ENCODE measurements around the gene EIF2B2. TPM values are rescaled to one million over a fixed set of nuclear protein-coding genes. Genes with fewer than 3 reads are reported as not detected.

The EIF2B2 gene
- total and polyA plus RNA-seq, 10 of the 15 experiments (the other 5 are each of a cell fraction or from before 2014, with no cell fraction given): 17.4 to 168 (median 65.5) TPM

GRCh38 chr14:75044322-75044721, 41.6 kb downstream of the EIF2B2 start:
- CTCF ChIA-PET: interaction anchor here (1.1 to 1.5 kb wide), 3 partner anchors 10 to 139 kb away, joined by 3 to 4 read pairs (median 3); no protein-coding TSS in a partner anchor
- no peak overlapping the region for H3K4me3 ChIP-seq
- 26% methylated on average over 2 of the region's 2 CpGs for WGBS (ENCODE audit: insufficient coverage, insufficient replicate concordance, low lambda C conversion rate, missing lambda C conversion rate)
- no peak overlapping the region for H2AFZ ChIP-seq (ENCODE audit: control insufficient read depth, low read depth, low read length)
- no peaks in the 10 kb centered on the region for H3K4me1 ChIP-seq (ENCODE audit: control insufficient read depth, insufficient read depth, low read length)
- SMC1A ChIA-PET (ENCODE audit: uncharacterized antibody, unreplicated experiment): interaction anchor here (1.0 to 1.9 kb wide), 3 partner anchors 17 to 109 kb away, joined by 3 to 7 read pairs (median 4); no protein-coding TSS in a partner anchor
- no peak for TF ChIP-seq ZBTB40 (IDR thresholded peaks at IDR 0.05; ENCODE audit: borderline replicate concordance)
- no peak for TF ChIP-seq NFIC (IDR thresholded peaks at IDR 0.05; ENCODE audit: low read depth, low read length)
- no peak for TF ChIP-seq E2F8 (IDR thresholded peaks at IDR 0.05; ENCODE audit: low read depth, partially characterized antibody)
- TF ChIP-seq E2F4 (IDR thresholded peaks at IDR 0.05; ENCODE audit: low read depth, low read length): no peak
- no peak for TF ChIP-seq ATF2 (IDR thresholded peaks at IDR 0.05; ENCODE audit: low read length)
- TF ChIP-seq WRNIP1 (IDR thresholded peaks at IDR 0.05; ENCODE audit: borderline replicate concordance, low read depth, low read length): no peak
- TF ChIP-seq BCLAF1 (IDR thresholded peaks at IDR 0.05): no peak
- TF ChIP-seq PAX5 (IDR thresholded peaks at IDR 0.05; ENCODE audit: borderline replicate concordance, low read depth, low read length): no peak
- no peak for TF ChIP-seq TCF12 (IDR thresholded peaks at IDR 0.05; ENCODE audit: low read depth, low read length)
- H3K9me3 ChIP-seq (replicated peaks; ENCODE audit: control insufficient read depth, insufficient read depth, low read length): no peaks in the 10 kb centered on the region
- no peak overlapping the region for H3K27ac ChIP-seq (ENCODE audit: control insufficient read depth, insufficient read depth)
- in situ Hi-C loops (cut with MboI): no loop called here
- POLR2A ChIA-PET: interaction anchor here (1.7 kb wide), 1 partner anchor 18 kb away, joined by 11 read pairs; no protein-coding TSS in a partner anchor
- no peaks in the 10 kb centered on the region for H4K20me1 ChIP-seq (ENCODE audit: control insufficient read depth, insufficient read depth)
- BruUV-seq (replicated peaks): no TSS peak
- no peak for FAIRE-seq
- H3K36me3 ChIP-seq (ENCODE audit: control insufficient read depth in 2 of 2, insufficient read depth in 2 of 2, low read length in 1 of 2): peaks cover 0 to under 1% of the 10 kb centered on the region in 2 experiments; a peak in 1 of 4 replicates
- H3K9ac ChIP-seq (ENCODE audit: control insufficient read depth, insufficient read depth, low read length): no peak overlapping the region
- DNase-seq (ENCODE audit: low read depth, low spot score): no peak
- H3K79me2 ChIP-seq (ENCODE audit: control insufficient read depth, insufficient read depth, low read length): peaks cover 5% of the 10 kb centered on the region
- H3K4me2 ChIP-seq (ENCODE audit: control insufficient read depth, insufficient read depth): no peak overlapping the region
- no peaks in the 10 kb centered on the region for H3K27me3 ChIP-seq (replicated peaks in 1 of 2; ENCODE audit: control insufficient read depth in 2 of 2, insufficient read depth in 2 of 2, low read length in 1 of 2)
- RAD21 ChIA-PET (ENCODE audit: unreplicated experiment): interaction anchor here (0.9 to 1.7 kb wide), 3 partner anchors 44 to 82 kb away, joined by 3 read pairs; no protein-coding TSS in a partner anchor
- ATAC-seq: no peak
- intact Hi-C loops (cut with micrococcal nuclease; ENCODE audit: unreplicated experiment): no loop called here

All from GM12878 (cell line).